ENCODE results near the gene SUPT5H.
A peak's percentile ranks its signal among the peaks of the same experiment; 100 is the strongest.

SUPT5H gene

GRCh38 chr19:39497996-39498797 lies 52.8 kb downstream of the SUPT5H start:
- Histone ChIP-seq H3K9me3 (ENCODE audit: insufficient read depth, low read length) (no peaks in the 10 kb centered on the region), H2AFZ (ENCODE audit: low read depth, low read length, severe bottlenecking) (no peak overlapping the region), H3K4me3 (ENCODE audit: insufficient read depth, low read length, poor library complexity, severe bottlenecking) (peak overlapping the region; percentile 3), H3K9ac (ENCODE audit: low read length) (peak overlapping the region; percentile 7; the same call in 1 of the 2 replicates), H3K27ac (ENCODE audit: low read depth, low read length) (no peak overlapping the region), H3K79me2 (ENCODE audit: insufficient read depth, low read length) (no peaks in the 10 kb centered on the region), H3K27me3 (ENCODE audit: low read length) (no peaks in the 10 kb centered on the region), H3K4me2 (ENCODE audit: low read depth, low read length, poor library complexity, severe bottlenecking) (peak overlapping the region; percentile 42), H4K20me1 (ENCODE audit: low read depth, low read length) (no peaks in the 10 kb centered on the region), H3K36me3 (ENCODE audit: low read length) (no peaks in the 10 kb centered on the region), H3F3A (ENCODE audit: insufficient read depth) (no peaks in the 10 kb centered on the region), H3K9me2 (replicated peaks; ENCODE audit: insufficient read depth, low read length) (no peaks in the 10 kb centered on the region)
- TF ChIP-seq CTCF (IDR thresholded peaks at IDR 0.05; ENCODE audit: insufficient read depth, low read length, poor library complexity, severe bottlenecking) (peak; percentile 3), EZH2phosphoT487 (conservative IDR thresholded peaks at IDR 0.05; ENCODE audit: low read length) (no peak)

- Histone ChIP-seq H3K79me2 (ENCODE audit: insufficient read depth, low read length) (no peaks in the 10 kb centered on the region), H2AFZ (ENCODE audit: low read depth, low read length, severe bottlenecking) (peak within 1 kb of the TSS; percentile 21), H3K9ac (ENCODE audit: low read length) (peak within 1 kb of the TSS; percentile 7; the same call in 1 of the 2 replicates), H3K9me2 (replicated peaks; ENCODE audit: insufficient read depth, low read length) (no peaks in the 10 kb centered on the region), H3K27me3 (ENCODE audit: low read length) (no peaks in the 10 kb centered on the region), H3K4me3 (ENCODE audit: insufficient read depth, low read length, poor library complexity, severe bottlenecking) (peak within 1 kb of the TSS; percentile 23), H3K9me3 (ENCODE audit: insufficient read depth, low read length) (no peaks in the 10 kb centered on the region), H4K20me1 (ENCODE audit: low read depth, low read length) (no peaks in the 10 kb centered on the region), H3K27ac (ENCODE audit: low read depth, low read length) (no peak within 1 kb of the TSS), H3F3A (ENCODE audit: insufficient read depth) (no peaks in the 10 kb centered on the region), H3K4me2 (ENCODE audit: low read depth, low read length, poor library complexity, severe bottlenecking) (peak within 1 kb of the TSS; percentile 42), H3K36me3 (ENCODE audit: low read length) (no peaks in the 10 kb centered on the region)
- TF ChIP-seq CTCF (IDR thresholded peaks at IDR 0.05; ENCODE audit: insufficient read depth, low read length, poor library complexity, severe bottlenecking) (no peak), EZH2phosphoT487 (conservative IDR thresholded peaks at IDR 0.05; ENCODE audit: low read length) (no peak)
Observed at GRCh38 chr19:39498798-39499642, 53.6 kb downstream of the SUPT5H start, which contains the start of gene DLL3. Gene DLL3 (plus strand): TSS chr19:39498947. CDS start chr19:39498975, 28 bp downstream.

DNA sequence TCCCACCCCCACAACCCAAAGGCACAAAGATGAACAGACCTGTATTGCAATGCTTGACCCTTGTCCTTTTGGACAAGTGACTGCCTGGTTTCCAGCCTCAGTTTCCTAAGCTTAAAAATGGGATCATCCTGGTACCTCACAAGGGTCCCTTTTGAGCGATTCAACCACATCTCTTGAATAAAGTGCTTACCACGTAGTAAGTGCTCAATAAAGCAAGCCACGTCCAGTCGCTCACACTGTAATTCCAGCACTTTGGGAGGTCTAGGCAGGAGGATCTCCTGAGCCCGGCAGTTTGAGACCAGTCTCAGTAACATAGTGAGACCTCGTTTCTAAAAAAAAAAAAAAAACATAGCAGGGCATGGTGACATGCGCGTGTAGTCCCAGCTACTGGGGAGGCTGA lies 54.5 kb downstream of the SUPT5H start:
- Histone ChIP-seq H3K79me2 (ENCODE audit: insufficient read depth, low read length) (no peaks in the 10 kb centered on the region), H3K27me3 (ENCODE audit: low read length) (no peaks in the 10 kb centered on the region), H3K9me2 (replicated peaks; ENCODE audit: insufficient read depth, low read length) (no peaks in the 10 kb centered on the region), H3K27ac (ENCODE audit: low read depth, low read length) (no peak overlapping the region), H3K9me3 (ENCODE audit: insufficient read depth, low read length) (no peaks in the 10 kb centered on the region), H3F3A (ENCODE audit: insufficient read depth) (no peaks in the 10 kb centered on the region), H4K20me1 (ENCODE audit: low read depth, low read length) (no peaks in the 10 kb centered on the region), H3K9ac (ENCODE audit: low read length) (no peak overlapping the region), H3K4me3 (ENCODE audit: insufficient read depth, low read length, poor library complexity, severe bottlenecking) (no peak overlapping the region), H3K36me3 (ENCODE audit: low read length) (no peaks in the 10 kb centered on the region), H2AFZ (ENCODE audit: low read depth, low read length, severe bottlenecking) (no peak overlapping the region), H3K4me2 (ENCODE audit: low read depth, low read length, poor library complexity, severe bottlenecking) (no peak overlapping the region)
- no peak for TF ChIP-seq EZH2phosphoT487 (conservative IDR thresholded peaks at IDR 0.05; ENCODE audit: low read length)
- no peak for TF ChIP-seq CTCF (IDR thresholded peaks at IDR 0.05; ENCODE audit: insufficient read depth, low read length, poor library complexity, severe bottlenecking)
